Measurements from ENCODE around the gene ERI3. TPM values are rescaled to one million over a fixed set of nuclear protein-coding genes. Genes with fewer than 3 reads are reported as not detected.

Gene ERI3
- total RNA-seq, 1 experiment from 2014 or later, result 71.4 TPM

DNA sequence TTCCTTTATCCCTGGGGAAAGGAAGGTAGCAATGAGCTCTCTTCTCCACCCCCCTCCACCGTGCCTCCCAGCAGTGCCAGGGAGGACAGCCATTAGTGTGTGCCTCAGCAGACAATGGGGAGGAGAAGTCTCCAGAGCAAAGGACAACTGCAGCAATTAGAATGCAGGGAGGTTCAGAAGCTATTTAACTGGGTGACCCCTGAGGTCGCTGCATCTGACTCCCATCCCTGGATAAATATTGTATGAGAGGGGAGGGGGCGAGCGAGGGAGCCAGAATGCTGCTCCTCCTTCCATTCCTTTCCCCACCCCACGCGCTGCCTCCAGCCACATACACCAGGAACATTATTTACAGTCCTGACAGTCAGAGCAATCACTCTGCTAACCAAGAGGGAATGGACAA lies 59.0 kb downstream of the ERI3 start:
- no peak for DNase-seq
- no peaks in the 10 kb centered on the region for H3K27me3 Mint-ChIP-seq (ENCODE audit: unreplicated experiment)
- H3K27ac Mint-ChIP-seq (ENCODE audit: unreplicated experiment), result no peak overlapping the region
- CTCF ChIA-PET, result no interaction called here
- no peaks in the 10 kb centered on the region for H3K9me3 Mint-ChIP-seq (ENCODE audit: low read depth, unreplicated experiment)
- H3K36me3 Mint-ChIP-seq (ENCODE audit: insufficient read depth, unreplicated experiment), result no peaks in the 10 kb centered on the region
- BruUV-seq (replicated peaks), result no TSS peak
- TF ChIP-seq, protein P1, sequence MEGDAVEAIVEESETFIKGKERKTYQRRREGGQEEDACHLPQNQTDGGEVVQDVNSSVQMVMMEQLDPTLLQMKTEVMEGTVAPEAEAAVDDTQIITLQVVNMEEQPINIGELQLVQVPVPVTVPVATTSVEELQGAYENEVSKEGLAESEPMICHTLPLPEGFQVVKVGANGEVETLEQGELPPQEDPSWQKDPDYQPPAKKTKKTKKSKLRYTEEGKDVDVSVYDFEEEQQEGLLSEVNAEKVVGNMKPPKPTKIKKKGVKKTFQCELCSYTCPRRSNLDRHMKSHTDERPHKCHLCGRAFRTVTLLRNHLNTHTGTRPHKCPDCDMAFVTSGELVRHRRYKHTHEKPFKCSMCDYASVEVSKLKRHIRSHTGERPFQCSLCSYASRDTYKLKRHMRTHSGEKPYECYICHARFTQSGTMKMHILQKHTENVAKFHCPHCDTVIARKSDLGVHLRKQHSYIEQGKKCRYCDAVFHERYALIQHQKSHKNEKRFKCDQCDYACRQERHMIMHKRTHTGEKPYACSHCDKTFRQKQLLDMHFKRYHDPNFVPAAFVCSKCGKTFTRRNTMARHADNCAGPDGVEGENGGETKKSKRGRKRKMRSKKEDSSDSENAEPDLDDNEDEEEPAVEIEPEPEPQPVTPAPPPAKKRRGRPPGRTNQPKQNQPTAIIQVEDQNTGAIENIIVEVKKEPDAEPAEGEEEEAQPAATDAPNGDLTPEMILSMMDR (IDR thresholded peaks at IDR 0.05; ENCODE audit: unreplicated experiment), result no peak
- H3K4me3 Mint-ChIP-seq (ENCODE audit: low read depth, unreplicated experiment), result no peak overlapping the region
- H3K4me1 Mint-ChIP-seq (ENCODE audit: low read depth, unreplicated experiment), result no peaks in the 10 kb centered on the region
- intact Hi-C loops (cut with micrococcal nuclease; ENCODE audit: unreplicated experiment), result no loop called here

DNA sequence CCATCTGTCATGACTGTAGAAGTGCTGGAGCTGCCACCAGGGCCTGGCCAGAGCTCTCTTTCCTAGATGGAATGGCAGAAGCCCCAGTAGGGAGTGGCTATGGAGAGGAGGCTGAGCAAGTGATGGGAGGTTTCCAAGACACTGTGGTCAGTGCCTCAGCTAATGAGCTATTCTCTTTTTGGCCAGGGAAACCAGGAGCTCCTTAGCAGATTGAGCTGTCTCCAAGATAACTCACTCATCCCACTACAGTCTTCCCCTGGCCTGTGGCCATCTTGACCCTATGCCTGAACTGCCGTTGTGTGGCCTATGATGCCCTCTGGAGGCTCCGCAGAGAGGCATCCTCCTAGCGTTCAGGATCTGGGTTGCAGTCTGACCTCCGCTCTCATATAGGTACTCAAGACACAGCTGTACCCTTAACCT lies 60.5 kb downstream of the ERI3 start:
- H3K27ac Mint-ChIP-seq (ENCODE audit: unreplicated experiment), result no peak overlapping the region
- no peak for DNase-seq
- no peak overlapping the region for H3K4me3 Mint-ChIP-seq (ENCODE audit: low read depth, unreplicated experiment)
- H3K9me3 Mint-ChIP-seq (ENCODE audit: low read depth, unreplicated experiment), result no peaks in the 10 kb centered on the region
- no TSS peak for BruUV-seq (replicated peaks)
- no peaks in the 10 kb centered on the region for H3K36me3 Mint-ChIP-seq (ENCODE audit: insufficient read depth, unreplicated experiment)
- H3K4me1 Mint-ChIP-seq (ENCODE audit: low read depth, unreplicated experiment), result no peaks in the 10 kb centered on the region
- intact Hi-C loops (cut with micrococcal nuclease; ENCODE audit: unreplicated experiment), result no loop called here
- no peaks in the 10 kb centered on the region for H3K27me3 Mint-ChIP-seq (ENCODE audit: unreplicated experiment)
- CTCF ChIA-PET, result no interaction called here
- TF ChIP-seq, protein P1 (IDR thresholded peaks at IDR 0.05; ENCODE audit: unreplicated experiment), result no peak

- H3K36me3 Mint-ChIP-seq (ENCODE audit: insufficient read depth, unreplicated experiment), result no peaks in the 10 kb centered on the region
- intact Hi-C loops (cut with micrococcal nuclease; ENCODE audit: unreplicated experiment), result no loop called here
- no peak overlapping the region for H3K27ac Mint-ChIP-seq (ENCODE audit: unreplicated experiment)
- CTCF ChIA-PET, result no interaction called here
- no peak overlapping the region for H3K4me3 Mint-ChIP-seq (ENCODE audit: low read depth, unreplicated experiment)
- no peaks in the 10 kb centered on the region for H3K9me3 Mint-ChIP-seq (ENCODE audit: low read depth, unreplicated experiment)
- no peak for DNase-seq
- TF ChIP-seq, protein P1 (IDR thresholded peaks at IDR 0.05; ENCODE audit: unreplicated experiment), result no peak
- H3K4me1 Mint-ChIP-seq (ENCODE audit: low read depth, unreplicated experiment), result no peaks in the 10 kb centered on the region
- no TSS peak for BruUV-seq (replicated peaks)
- H3K27me3 Mint-ChIP-seq (ENCODE audit: unreplicated experiment), result no peaks in the 10 kb centered on the region
Observed at GRCh38 chr1:44293761-44294315, 61.2 kb downstream of the ERI3 start.

DNA sequence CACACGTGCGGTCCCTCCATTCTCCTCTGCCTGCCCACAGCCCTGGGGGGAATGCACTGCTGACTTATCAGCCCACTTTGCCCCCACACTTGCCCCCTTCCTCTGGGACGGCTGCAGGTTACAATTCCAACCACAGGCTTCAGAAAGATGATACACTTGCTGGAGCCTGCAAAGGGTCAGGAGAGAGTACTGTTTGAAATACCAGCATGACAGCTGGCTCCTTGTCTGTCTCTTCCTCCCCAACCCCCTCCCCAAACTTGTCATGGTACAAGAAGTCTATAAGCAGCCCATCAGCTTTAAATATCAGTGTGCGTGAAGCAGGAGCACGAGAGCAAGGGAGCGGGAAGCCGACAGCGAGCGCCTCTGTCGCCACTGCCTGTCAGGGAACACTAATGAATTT lies 62.4 kb downstream of the ERI3 start:
- CTCF ChIA-PET, result no interaction called here
- no peaks in the 10 kb centered on the region for H3K36me3 Mint-ChIP-seq (ENCODE audit: insufficient read depth, unreplicated experiment)
- no peaks in the 10 kb centered on the region for H3K9me3 Mint-ChIP-seq (ENCODE audit: low read depth, unreplicated experiment)
- no peak for DNase-seq
- H3K27me3 Mint-ChIP-seq (ENCODE audit: unreplicated experiment), result no peaks in the 10 kb centered on the region
- no peaks in the 10 kb centered on the region for H3K4me1 Mint-ChIP-seq (ENCODE audit: low read depth, unreplicated experiment)
- no TSS peak for BruUV-seq (replicated peaks)
- intact Hi-C loops (cut with micrococcal nuclease; ENCODE audit: unreplicated experiment), result no loop called here
- TF ChIP-seq, protein P1 (IDR thresholded peaks at IDR 0.05; ENCODE audit: unreplicated experiment), result no peak
- no peak overlapping the region for H3K4me3 Mint-ChIP-seq (ENCODE audit: low read depth, unreplicated experiment)
- H3K27ac Mint-ChIP-seq (ENCODE audit: unreplicated experiment), result no peak overlapping the region
